ENCODE results near the gene ICAM3. TPM values are rescaled to one million over a fixed set of nuclear protein-coding genes. Genes with fewer than 3 reads are reported as not detected.

The ICAM3 gene
- total RNA-seq, 1 experiment from 2014 or later, result 8.3 TPM

GRCh38 chr19:10317857-10318462, 21.5 kb downstream of the ICAM3 start:
- BruUV-seq (replicated peaks), result no TSS peak
- Histone ChIP-seq H3K4me2 (ENCODE audit: low read length) (no peak overlapping the region), H3K79me2 (ENCODE audit: insufficient read depth, low read length) (0 out of 2 replicates have a peak, but pooled peaks cover 4% of the 10 kb centered on the region), H3K9me3 (ENCODE audit: control insufficient read depth in 1 of 2, insufficient read depth in 1 of 2, low read depth in 1 of 2, low read length in 2 of 2) (no peaks in the 10 kb centered on the region), H4K20me1 (ENCODE audit: insufficient read depth) (no peaks in the 10 kb centered on the region), H3K4me1 (ENCODE audit: control insufficient read depth in 1 of 2, insufficient read depth in 2 of 2, low read length in 2 of 2) (peaks cover 4 to 21% of the 10 kb centered on the region in 2 experiments; a peak in 3 of 4 replicates), H3K27ac (ENCODE audit: low read depth, low read length) (no peak overlapping the region), H3K36me3 (ENCODE audit: control insufficient read depth in 1 of 2, insufficient read depth in 2 of 2, low read length in 2 of 2) (peaks cover 12 to 24% of the 10 kb centered on the region in 2 experiments; a peak in 3 of 4 replicates), H3K9ac (ENCODE audit: low read length) (no peak overlapping the region), H3K4me3 (replicated peaks in 1 of 2; ENCODE audit: low read depth in 1 of 2, low read length in 2 of 2) (no peak overlapping the region), H3K27me3 (ENCODE audit: insufficient read depth, low read length) (no peaks in the 10 kb centered on the region), H2AFZ (ENCODE audit: low read depth, low read length, poor library complexity, severe bottlenecking) (no peak overlapping the region), H3K9me2 (ENCODE audit: insufficient read depth) (no peaks in the 10 kb centered on the region)
- ATAC-seq (no peak), DNase-seq (ENCODE audit: low read depth, low spot score) (no peak)
- ChIA-PET RAD21 (ENCODE audit: low non-redundant PET in 1 of 2, low total read pairs in 2 of 2, uncharacterized antibody in 2 of 2, unreplicated experiment in 2 of 2) (no interaction called here), CTCF (no interaction called here), POLR2A (interaction anchor here (1.2 kb wide), 1 partner anchor 29 kb away, joined by 3 read pairs; no protein-coding TSS in a partner anchor)
- TF ChIP-seq JUND (IDR thresholded peaks at IDR 0.05) (no peak), ELF1 (IDR thresholded peaks at IDR 0.05; ENCODE audit: borderline replicate concordance, low read depth) (no peak), MAX (IDR thresholded peaks at IDR 0.05) (no peak), TCF7L2 (IDR thresholded peaks at IDR 0.05; ENCODE audit: borderline replicate concordance, extremely low read depth, insufficient read depth, insufficient read length) (no peak), POLR2A (IDR thresholded peaks at IDR 0.05; ENCODE audit: borderline replicate concordance, extremely low read depth, insufficient read depth, insufficient read length) (no peak), RAD21 (IDR thresholded peaks at IDR 0.05; ENCODE audit: low read depth) (no peak), EGR1 (IDR thresholded peaks at IDR 0.05; ENCODE audit: low read depth) (no peak), SP1 (IDR thresholded peaks at IDR 0.05; ENCODE audit: low read depth) (no peak), ZNF274 (IDR thresholded peaks at IDR 0.05; ENCODE audit: low read depth, low read length) (no peak), CEBPB (IDR thresholded peaks at IDR 0.05; ENCODE audit: low read depth) (no peak), ZFX (IDR thresholded peaks at IDR 0.05) (no peak), EZH2phosphoT487 (IDR thresholded peaks at IDR 0.05; ENCODE audit: borderline replicate concordance) (no peak), ATF3 (IDR thresholded peaks at IDR 0.05) (no peak), YY1 (IDR thresholded peaks at IDR 0.05; ENCODE audit: extremely low read depth, insufficient replicate concordance, low read depth, low read length) (no peak), ZBTB33 (IDR thresholded peaks at IDR 0.05; ENCODE audit: extremely low read depth, insufficient replicate concordance, low read length) (no peak), EZH2 (IDR thresholded peaks at IDR 0.05) (no peak), CTCF (IDR thresholded peaks at IDR 0.05 in 2 of 3, conservative IDR thresholded peaks at IDR 0.05 in 1 of 3; ENCODE audit: borderline replicate concordance in 1 of 3, insufficient read depth in 1 of 3, low read depth in 2 of 3, low read length in 2 of 3) (no peak)
- intact Hi-C loops (cut with micrococcal nuclease), result no loop called here
